B cell (primary cell): Measurements from ENCODE around the gene TCF12. TPM values are rescaled to one million over a fixed set of nuclear protein-coding genes. Genes with fewer than 3 reads are reported as not detected.

Experiments used
- ATAC-seq: fragments of 200-7000 bp; cut with Tn5 transposase; one replicate; pipeline ENCODE4 v1.10.0; 2021; ENCODE audit warnings: low read depth, mild to moderate bottlenecking, moderate number of reproducible peaks, moderate library complexity
- CTCF ChIA-PET: fragments of 350-600 bp; sonication (Branson Sonifier 250); formaldehyde crosslinking; loops from one replicate; lab custom pipeline; 2021; ENCODE audit warnings: antibody characterized with exemption, inconsistent platforms; lab: Charles Lee
- POLR2A ChIA-PET: fragments of 350-600 bp; sonication (Branson Sonifier 250); formaldehyde crosslinking; loops from one replicate; lab custom pipeline; 2021; ENCODE audit warnings: antibody characterized with exemption; lab: Charles Lee
- DNase-seq: peaks from one replicate; pipeline ENCODE4 v3.0.0; 2013
- H2AFZ ChIP-seq: 2 replicates; pipeline ENCODE4 v1.6.1; 2012; ENCODE audit warnings: mild to moderate bottlenecking, low read depth, low read length; ENCODE audit not compliant: insufficient read depth, poor library complexity, severe bottlenecking
- H3K27ac ChIP-seq, 2 donors: 1 replicate in 1 of 2; 2 replicates in 1 of 2; pipeline ENCODE4 v1.5.1; 2012 to 2013; ENCODE audit warnings: low read length in 2 of 2, mild to moderate bottlenecking in 2 of 2, moderate library complexity in 1 of 2
- H3K27me3 ChIP-seq, 4 experiments: fragments of 200-600 bp in 1 of 4; sonication (generic) in 1 of 4; replicated peaks in 1 of 4; 1 replicate in 2 of 4; 2 replicates in 2 of 4; pipeline versions ENCODE4 v1.6.1 to v1.7.0; 2013 to 2016; ENCODE audit warnings: low read length in 3 of 4, mild to moderate bottlenecking in 2 of 4, mixed read lengths in 1 of 4, moderate library complexity in 1 of 4; ENCODE audit not compliant: insufficient read depth in 4 of 4, control insufficient read depth in 3 of 4; ENCODE audit errors: control extremely low read depth in 1 of 4
- H3K36me3 ChIP-seq, 2 experiments: replicated peaks in 1 of 2; 1 replicate in 1 of 2; 2 replicates in 1 of 2; pipeline versions ENCODE4 v1.6.1 to v1.7.1; 2013; ENCODE audit warnings: low read length in 1 of 2; ENCODE audit not compliant: insufficient read depth in 2 of 2, control insufficient read depth in 1 of 2; ENCODE audit errors: control extremely low read depth in 1 of 2, extremely low read depth in 1 of 2
- H3K4me1 ChIP-seq, 2 donors: fragments of 200-600 bp in 1 of 2; sonication (generic) in 1 of 2; 1 replicate in 1 of 2; 2 replicates in 1 of 2; pipeline versions ENCODE4 v1.5.1 to v1.6.1; 2013 to 2017; ENCODE audit warnings: low read length in 2 of 2; ENCODE audit not compliant: control insufficient read depth in 2 of 2, insufficient read depth in 2 of 2
- H3K4me2 ChIP-seq: replicated peaks from 2 replicates; pipeline ENCODE3; 2012; ENCODE audit warnings: mild to moderate bottlenecking, low read depth, low read length; ENCODE audit not compliant: poor library complexity, severe bottlenecking
- H3K4me3 ChIP-seq, 5 experiments: fragments of 200-600 bp in 1 of 5; sonication (generic) in 1 of 5; 1 replicate in 3 of 5; 2 replicates in 2 of 5; pipeline versions ENCODE4 v1.5.1 to v1.7.0; 2011 to 2016; ENCODE audit warnings: low read length in 4 of 5, mild to moderate bottlenecking in 4 of 5, low read depth in 2 of 5, control low read depth in 1 of 5, moderate library complexity in 1 of 5; ENCODE audit not compliant: insufficient read depth in 1 of 5; ENCODE audit errors: control extremely low read depth in 1 of 5, extremely low read depth in 1 of 5
- H3K79me2 ChIP-seq: fragments of 200-600 bp; sonication (generic); one replicate; pipeline ENCODE4 v1.6.0; 2016; ENCODE audit warnings: low read length; ENCODE audit not compliant: control insufficient read depth, insufficient read depth
- H3K9ac ChIP-seq: fragments of 200-600 bp; sonication (generic); 2 replicates; pipeline ENCODE4 v1.6.1; 2017; ENCODE audit warnings: mild to moderate bottlenecking, low read length, moderate library complexity
- H3K9me3 ChIP-seq, 3 donors: one replicate each; pipeline versions ENCODE4 v1.6.1 to v1.7.1; 2013; ENCODE audit warnings: low read length in 2 of 3; ENCODE audit not compliant: control insufficient read depth in 2 of 3, insufficient read depth in 1 of 3; ENCODE audit errors: control extremely low read depth in 1 of 3
- H4K20me1 ChIP-seq: 2 replicates; pipeline ENCODE4 v1.6.0; 2012; ENCODE audit warnings: mild to moderate bottlenecking, low read length; ENCODE audit not compliant: insufficient read depth, control insufficient read depth, poor library complexity, severe bottlenecking
- H3K27ac Mint-ChIP-seq: one replicate; pipeline ENCODE4 v1.8.0; 2021; ENCODE audit warnings: mixed read lengths
- H3K27me3 Mint-ChIP-seq: one replicate; pipeline ENCODE4 v1.8.0; 2021; ENCODE audit warnings: mixed read lengths
- H3K4me1 Mint-ChIP-seq: one replicate; pipeline ENCODE4 v1.8.0; 2021; ENCODE audit warnings: mixed read lengths
- H3K4me3 Mint-ChIP-seq: one replicate; pipeline ENCODE4 v1.8.0; 2021; ENCODE audit warnings: mixed read lengths
- H3K9me3 Mint-ChIP-seq: one replicate; pipeline ENCODE4 v1.8.0; 2022; ENCODE audit warnings: mixed read lengths; ENCODE audit not compliant: insufficient read depth
- CTCF ChIP-seq: fragments of 200-600 bp; IDR thresholded peaks from one replicate; pipeline ENCODE4 v1.8.0; 2022; ENCODE audit warnings: antibody characterized with exemption, mild to moderate bottlenecking
- EZH2 ChIP-seq: IDR thresholded peaks from 2 replicates; pipeline ENCODE4 v1.6.1; 2012; ENCODE audit warnings: borderline replicate concordance, low read depth, mild to moderate bottlenecking, moderate library complexity, low read length; ENCODE audit not compliant: insufficient read depth, poor library complexity, severe bottlenecking
- WGBS: methylation state at CpG from one replicate; pipeline ENCODE4 v1.1.5; 2013; ENCODE audit warnings: missing lambda C conversion rate; ENCODE audit not compliant: insufficient coverage; 5-methylcytosine and 5-hydroxymethylcytosine counted together
- intact Hi-C: fragments of 100-400 bp; cut with micrococcal nuclease; formaldehyde crosslinking; loops from one replicate; pipeline ENCODE4 v1.10.0; 2022
- polyA plus RNA-seq: library from polyadenylated mRNA; depleted of rRNA; stranded (reverse); fragments of >200 nt; gene quantifications from 2 replicates; pipeline ENCODE4 v1.2.3, GENCODE V29; 2012
- total RNA-seq, 2 donors: library from RNA; stranded (reverse); fragments of 120-200 nt in 1 of 2; gene quantifications; 1 replicate in 1 of 2; 2 replicates in 1 of 2; pipeline versions ENCODE4 v1.2.3 to v1.2.4, GENCODE V29; 2013 to 2022

TCF12 gene
- total and polyA plus RNA-seq, 2 donors (not counting 1 experiment from before 2014, with no cell fraction given) = 27.1 to 131 TPM

GRCh38 chr15:57112178-57112577, 193.7 kb downstream of the TCF12 start:
- TF ChIP-seq CTCF (no peak), EZH2 (no peak)
- DNase-seq (no peak), ATAC-seq (no peak)
- POLR2A ChIA-PET = no interaction called here
- Mint-ChIP-seq H3K27ac (no peak overlapping the region), H3K27me3 (no peaks in the 10 kb centered on the region), H3K4me3 (no peak overlapping the region), H3K4me1 (peaks cover 32% of the 10 kb centered on the region), H3K9me3 (no peaks in the 10 kb centered on the region)
- H3K36me3 ChIP-seq = no peaks in the 10 kb centered on the region
- no peak overlapping the region for H3K9ac ChIP-seq
- peaks cover 17 to 28% of the 10 kb centered on the region in 2 donors for H3K4me1 ChIP-seq
- H3K27ac ChIP-seq = no peak overlapping the region
- no peaks in the 10 kb centered on the region for H3K27me3 ChIP-seq
- H3K9me3 ChIP-seq = no peaks in the 10 kb centered on the region
- intact Hi-C loops = no loop called here
- H3K79me2 ChIP-seq = peaks cover 29% of the 10 kb centered on the region
- 83% methylated on average over 2 of the region's 2 CpGs for WGBS
- H3K4me3 ChIP-seq = no peak overlapping the region
- no peaks in the 10 kb centered on the region for H4K20me1 ChIP-seq
- CTCF ChIA-PET = interaction anchor here (1.0 to 1.5 kb wide), 3 partner anchors 9 to 616 kb away, joined by 3 to 4 read pairs (median 3); no protein-coding TSS in a partner anchor
- no peak overlapping the region for H3K4me2 ChIP-seq
- no peak overlapping the region for H2AFZ ChIP-seq

DNA sequence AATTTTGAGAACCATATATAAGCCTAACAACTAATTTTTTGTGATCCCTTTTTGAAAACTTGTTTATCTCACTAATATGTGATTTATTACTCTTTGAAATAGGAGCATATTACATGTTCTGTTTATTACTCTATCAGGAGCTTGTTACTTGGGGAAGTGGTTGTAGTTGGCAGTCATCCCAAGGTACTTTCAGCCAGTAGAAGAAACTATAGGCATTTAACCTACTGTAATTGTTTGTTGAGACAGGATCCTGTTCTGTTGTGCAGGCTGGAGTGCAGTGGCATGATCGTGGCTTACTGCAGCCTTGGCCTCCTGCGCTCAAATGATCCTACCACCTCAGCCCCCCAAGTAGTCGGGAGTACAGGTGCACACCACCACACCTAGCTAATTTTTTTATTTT, 195.6 kb downstream of the TCF12 start:
- ATAC-seq = no peak
- CTCF ChIA-PET = interaction anchor here (0.9 to 1.2 kb wide), 3 partner anchors 9 to 32 kb away, joined by 3 read pairs; no protein-coding TSS in a partner anchor
- Histone ChIP-seq H4K20me1 (no peaks in the 10 kb centered on the region), H3K27me3 (no peaks in the 10 kb centered on the region), H2AFZ (no peak overlapping the region), H3K9me3 (no peaks in the 10 kb centered on the region), H3K79me2 (peaks cover 22% of the 10 kb centered on the region), H3K4me3 (no peak overlapping the region), H3K27ac (no peak overlapping the region), H3K4me1 (peaks cover 10 to 18% of the 10 kb centered on the region in 2 donors), H3K9ac (no peak overlapping the region), H3K4me2 (no peak overlapping the region), H3K36me3 (no peaks in the 10 kb centered on the region)
- H3K4me1 Mint-ChIP-seq = peaks cover 21% of the 10 kb centered on the region
- WGBS = no CpG with 5 or more reads among the region's 3 CpGs
- no peak overlapping the region for H3K27ac Mint-ChIP-seq
- TF ChIP-seq EZH2 = no peak
- TF ChIP-seq CTCF = no peak
- no peaks in the 10 kb centered on the region for H3K27me3 Mint-ChIP-seq
- DNase-seq = no peak
- POLR2A ChIA-PET = no interaction called here
- no peaks in the 10 kb centered on the region for H3K9me3 Mint-ChIP-seq
- no peak overlapping the region for H3K4me3 Mint-ChIP-seq
- intact Hi-C loops = no loop called here
